Endodermal cell (in vitro differentiated cells): ENCODE results near the gene SSH2. TPM values are rescaled to one million over a fixed set of nuclear protein-coding genes. Genes with fewer than 3 reads are reported as not detected.
"Not testable (repeated sequence)": the region's sequence is repeated elsewhere in the genome, so short reads cannot be mapped to it uniquely, and the experiment has no call there.

ENCODE experiments used
- DNase-seq: peaks from one replicate; pipeline ENCODE4 v3.0.0-alpha.2; 2017
- H3K27ac ChIP-seq: 2 replicates; pipeline ENCODE4 v1.5.1; 2013; ENCODE audit warnings: mild to moderate bottlenecking, low read depth, low read length, moderate library complexity
- H3K27me3 ChIP-seq: 2 replicates; pipeline ENCODE4 v1.6.1; 2013; ENCODE audit warnings: mild to moderate bottlenecking, low read length, moderate library complexity; ENCODE audit not compliant: insufficient read depth, control insufficient read depth, poor library complexity, severe bottlenecking
- H3K36me3 ChIP-seq: 2 replicates; pipeline ENCODE4 v1.7.0; 2013; ENCODE audit warnings: mild to moderate bottlenecking, low read length, moderate library complexity; ENCODE audit not compliant: control insufficient read depth, insufficient read depth
- H3K4me1 ChIP-seq: one replicate; pipeline ENCODE4 v1.7.0; 2013; ENCODE audit warnings: low read length; ENCODE audit not compliant: control insufficient read depth, insufficient read depth
- H3K4me3 ChIP-seq: 2 replicates; pipeline ENCODE4 v1.5.1; 2013; ENCODE audit warnings: mild to moderate bottlenecking, low read length, moderate library complexity
- H3K9ac ChIP-seq: 2 replicates; pipeline ENCODE4 v1.6.1; 2013; ENCODE audit warnings: mild to moderate bottlenecking, low read length, moderate library complexity; ENCODE audit not compliant: poor library complexity, severe bottlenecking; ENCODE audit errors: extremely low read depth
- H3K9me3 ChIP-seq: 2 replicates; pipeline ENCODE4 v1.6.1; 2013; ENCODE audit warnings: mild to moderate bottlenecking, low read length, moderate library complexity; ENCODE audit not compliant: control insufficient read depth
- H3K27ac Mint-ChIP-seq: 2 replicates; pipeline ENCODE4 v1.8.0; 2020; ENCODE audit warnings: mixed read lengths
- H3K27me3 Mint-ChIP-seq: 2 replicates; pipeline ENCODE4 v1.8.0; 2021; ENCODE audit warnings: mild to moderate bottlenecking, mixed read lengths; ENCODE audit not compliant: insufficient read depth
- H3K36me3 Mint-ChIP-seq: 2 replicates; pipeline ENCODE4 v1.8.0; 2020; ENCODE audit warnings: low read depth, mixed read lengths
- H3K4me1 Mint-ChIP-seq: 2 replicates; pipeline ENCODE4 v1.8.0; 2020; ENCODE audit warnings: mixed read lengths
- H3K4me3 Mint-ChIP-seq: 2 replicates; pipeline ENCODE4 v1.8.0; 2020; ENCODE audit warnings: mild to moderate bottlenecking, moderate library complexity, mixed read lengths
- H3K9me3 Mint-ChIP-seq: 2 replicates; pipeline ENCODE4 v1.8.0; 2020; ENCODE audit warnings: mild to moderate bottlenecking, mixed read lengths
- WGBS, 2 experiments: methylation state at CpG; one replicate each; pipeline versions ENCODE4 v1.1.5 to v1.1.7; 2013; ENCODE audit warnings: missing lambda C conversion rate in 2 of 2, mixed read lengths in 1 of 2; ENCODE audit not compliant: insufficient coverage in 1 of 2, insufficient read length in 1 of 2; 5-methylcytosine and 5-hydroxymethylcytosine counted together
- total RNA-seq, 2 donors: library from RNA; stranded (reverse); fragmentation: NEBNext Ultra II Directional in 1 of 2; extraction: Animal tissue kit (Norgen Biotek cat#: 25700) in 1 of 2; gene quantifications; 2 replicates in 1 of 2; 3 replicates in 1 of 2; pipeline ENCODE4 v1.2.1, GENCODE V29; 2021
- TF ChIP-seq, protein P1 (sequence below): fragments of 200-600 bp; sonication (generic); conservative IDR thresholded peaks from 2 replicates; pipeline ENCODE4 v1.5.0; 2021; ENCODE audit warnings: antibody characterized with exemption, mild to moderate bottlenecking

SSH2 gene
- total RNA-seq, 2 donors from 2014 or later = 11.3 to 13.5 TPM

DNA sequence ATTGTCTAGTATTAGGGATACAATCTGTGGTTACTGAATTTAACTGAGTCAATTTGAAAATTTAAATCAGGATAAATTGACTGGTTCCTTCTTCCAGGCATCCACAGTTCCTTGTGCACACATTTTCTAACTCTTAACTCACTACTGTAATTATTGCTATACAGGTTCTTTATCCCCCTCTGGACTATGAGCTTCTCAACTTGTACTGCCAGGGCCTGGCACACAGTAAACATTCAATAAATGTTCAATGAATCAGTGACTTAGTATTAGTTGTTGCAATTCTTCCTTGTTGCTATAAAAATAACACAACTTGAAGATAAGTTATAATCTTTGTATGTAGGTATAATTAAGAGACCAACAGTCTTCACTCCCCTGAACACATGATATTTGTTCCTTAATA is 67.9 kb downstream of the SSH2 start:
- Histone ChIP-seq H3K9ac (no peak overlapping the region), H3K4me1 (peaks cover 3% of the 10 kb centered on the region), H3K4me3 (no peak overlapping the region), H3K27me3 (no peaks in the 10 kb centered on the region), H3K36me3 (no peaks in the 10 kb centered on the region), H3K9me3 (peaks cover 9% of the 10 kb centered on the region), H3K27ac (no peak overlapping the region)
- H3K4me1 Mint-ChIP-seq = peaks cover 10% of the 10 kb centered on the region
- TF ChIP-seq, protein P1, sequence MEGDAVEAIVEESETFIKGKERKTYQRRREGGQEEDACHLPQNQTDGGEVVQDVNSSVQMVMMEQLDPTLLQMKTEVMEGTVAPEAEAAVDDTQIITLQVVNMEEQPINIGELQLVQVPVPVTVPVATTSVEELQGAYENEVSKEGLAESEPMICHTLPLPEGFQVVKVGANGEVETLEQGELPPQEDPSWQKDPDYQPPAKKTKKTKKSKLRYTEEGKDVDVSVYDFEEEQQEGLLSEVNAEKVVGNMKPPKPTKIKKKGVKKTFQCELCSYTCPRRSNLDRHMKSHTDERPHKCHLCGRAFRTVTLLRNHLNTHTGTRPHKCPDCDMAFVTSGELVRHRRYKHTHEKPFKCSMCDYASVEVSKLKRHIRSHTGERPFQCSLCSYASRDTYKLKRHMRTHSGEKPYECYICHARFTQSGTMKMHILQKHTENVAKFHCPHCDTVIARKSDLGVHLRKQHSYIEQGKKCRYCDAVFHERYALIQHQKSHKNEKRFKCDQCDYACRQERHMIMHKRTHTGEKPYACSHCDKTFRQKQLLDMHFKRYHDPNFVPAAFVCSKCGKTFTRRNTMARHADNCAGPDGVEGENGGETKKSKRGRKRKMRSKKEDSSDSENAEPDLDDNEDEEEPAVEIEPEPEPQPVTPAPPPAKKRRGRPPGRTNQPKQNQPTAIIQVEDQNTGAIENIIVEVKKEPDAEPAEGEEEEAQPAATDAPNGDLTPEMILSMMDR = no peak
- no peak for DNase-seq
- no peaks in the 10 kb centered on the region for H3K36me3 Mint-ChIP-seq
- peaks cover 3% of the 10 kb centered on the region for H3K9me3 Mint-ChIP-seq
- no peaks in the 10 kb centered on the region for H3K27me3 Mint-ChIP-seq
- no peak overlapping the region for H3K4me3 Mint-ChIP-seq
- no peak overlapping the region for H3K27ac Mint-ChIP-seq

DNA sequence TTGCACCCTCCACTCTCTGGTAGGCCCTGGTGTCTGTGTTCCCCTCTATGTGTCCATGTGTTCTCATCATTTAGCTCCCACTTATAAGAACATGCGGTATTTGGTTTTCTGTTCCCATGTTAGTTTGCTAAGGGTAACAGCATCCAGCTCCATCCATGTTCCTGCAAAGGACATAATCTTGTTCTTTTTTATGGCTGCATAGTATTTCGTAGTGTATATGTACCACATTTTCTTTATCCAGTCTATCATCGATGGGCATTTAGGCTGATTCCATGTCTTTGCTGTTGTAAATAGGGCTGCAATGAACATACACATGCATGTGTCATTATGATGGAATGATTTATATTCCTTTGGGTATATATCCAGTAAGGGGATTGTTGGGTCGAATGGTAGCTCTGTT is 70.6 kb downstream of the SSH2 start:
- H3K36me3 Mint-ChIP-seq, H3K4me1 ChIP-seq, H3K27ac Mint-ChIP-seq, H3K4me1 Mint-ChIP-seq, H3K27ac ChIP-seq, H3K9me3 Mint-ChIP-seq, H3K4me3 Mint-ChIP-seq, H3K27me3 ChIP-seq, H3K9me3 ChIP-seq, H3K9ac ChIP-seq, DNase-seq, H3K4me3 ChIP-seq, H3K27me3 Mint-ChIP-seq, H3K36me3 ChIP-seq: not testable (repeated sequence)
- 89 to 95% methylated on average over 3 to 4 of the region's 4 CpGs for WGBS, 2 experiments

DNA sequence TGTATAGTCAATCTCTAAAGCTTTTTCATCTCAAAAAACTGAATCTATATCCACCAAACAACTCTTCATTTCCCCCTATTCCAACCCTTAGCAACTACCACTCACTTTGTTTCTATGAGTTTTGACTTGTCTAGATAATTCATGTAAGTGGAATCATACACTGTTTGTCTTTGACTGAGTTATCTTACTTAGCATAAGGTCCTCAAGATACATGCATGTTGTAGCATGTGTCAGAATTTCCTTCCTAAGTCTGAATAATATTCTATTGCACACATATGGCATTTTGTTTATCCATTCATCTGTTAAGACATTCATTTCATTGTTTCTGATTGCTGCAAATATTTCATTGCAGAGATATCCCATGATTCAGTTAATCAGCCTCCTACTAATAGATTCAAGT is 72.2 kb downstream of the SSH2 start:
- TF ChIP-seq, protein P1 = no peak
- H3K27me3 Mint-ChIP-seq = no peaks in the 10 kb centered on the region

DNA sequence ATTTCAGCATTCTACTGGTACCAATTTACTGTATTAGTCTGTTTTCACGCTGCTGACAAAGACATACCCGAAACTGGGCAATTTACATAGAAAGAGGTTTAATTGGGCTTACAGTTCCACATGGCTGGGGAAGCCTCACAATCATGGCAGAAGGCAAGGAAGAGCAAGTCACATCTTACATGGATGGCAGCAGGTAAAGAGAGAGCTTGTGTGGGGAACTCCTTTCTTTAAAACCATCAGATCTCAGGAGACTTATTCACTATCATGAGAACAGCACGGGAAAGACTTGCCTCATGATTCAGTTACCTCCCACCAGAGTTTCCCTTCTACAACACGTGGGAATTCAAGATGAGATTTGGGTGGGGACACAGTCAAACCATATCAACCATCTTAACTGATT is 72.9 kb downstream of the SSH2 start:
- WGBS, 2 experiments = 94% methylated on average over 4 of the region's 4 CpGs; no CpG with 5 or more reads in 1 of the 2 experiments
- H3K4me3 Mint-ChIP-seq, H3K4me3 ChIP-seq, H3K36me3 ChIP-seq, H3K4me1 Mint-ChIP-seq, H3K27me3 ChIP-seq, H3K9me3 Mint-ChIP-seq, H3K9me3 ChIP-seq, H3K9ac ChIP-seq, H3K4me1 ChIP-seq, H3K27ac Mint-ChIP-seq, H3K27me3 Mint-ChIP-seq, H3K27ac ChIP-seq, DNase-seq, H3K36me3 Mint-ChIP-seq: not testable (repeated sequence)

More for the DNA sequence above, 72.2 kb downstream of the SSH2 start:
- DNase-seq = no peak
- Histone ChIP-seq H3K4me3 (no peak overlapping the region), H3K36me3 (no peaks in the 10 kb centered on the region), H3K4me1 (no peaks in the 10 kb centered on the region), H3K27ac (no peak overlapping the region), H3K9me3 (peaks cover 9% of the 10 kb centered on the region), H3K27me3 (no peaks in the 10 kb centered on the region), H3K9ac (no peak overlapping the region)
- no peak overlapping the region for H3K4me3 Mint-ChIP-seq
- peaks cover 3% of the 10 kb centered on the region for H3K9me3 Mint-ChIP-seq
- H3K27ac Mint-ChIP-seq = no peak overlapping the region
- no peaks in the 10 kb centered on the region for H3K36me3 Mint-ChIP-seq
- H3K4me1 Mint-ChIP-seq = no peaks in the 10 kb centered on the region
